LNCaP clone FGC (cell line): ENCODE data around the gene GIMAP8.

ENCODE experiments used
- DNase-seq: peaks from one replicate; pipeline ENCODE4 v3.0.0-alpha.2; 2011; ENCODE audit warnings: low read depth
- H3K4me3 ChIP-seq: 2 replicates; pipeline ENCODE4 v1.5.1; 2011; ENCODE audit warnings: mild to moderate bottlenecking, low read depth, low read length, control low read depth
- CTCF ChIP-seq: IDR thresholded peaks from 2 replicates; pipeline ENCODE4 v1.5.1; 2012; ENCODE audit warnings: mild to moderate bottlenecking; ENCODE audit not compliant: control insufficient read depth, insufficient read depth; ENCODE audit errors: extremely low read depth

The GIMAP8 gene

GRCh38 chr7:150431839-150432658 lies 18.4 kb upstream of the GIMAP8 start:
- no peak for DNase-seq
- no peak overlapping the region for H3K4me3 ChIP-seq
- TF ChIP-seq CTCF, result no peak

- no peak for TF ChIP-seq CTCF
- no peak for DNase-seq
- no peak overlapping the region for H3K4me3 ChIP-seq
These were observed 17.2 kb upstream of the GIMAP8 start for GRCh38 chr7:150432915-150433892.

- no peak for TF ChIP-seq CTCF
- no peak overlapping the region for H3K4me3 ChIP-seq
- no peak for DNase-seq
These were observed 16.2 kb upstream of the GIMAP8 start for GRCh38 chr7:150434240-150434639.

- no peak overlapping the region for H3K4me3 ChIP-seq
- no peak for DNase-seq
- TF ChIP-seq CTCF, result no peak
These were observed 15.4 kb upstream of the GIMAP8 start for GRCh38 chr7:150435047-150435389.

GRCh38 chr7:150435390-150436073 lies 14.9 kb upstream of the GIMAP8 start:
- no peak overlapping the region for H3K4me3 ChIP-seq
- TF ChIP-seq CTCF, result no peak
- no peak for DNase-seq

GRCh38 chr7:150439967-150440366 lies 10.5 kb upstream of the GIMAP8 start:
- no peak for DNase-seq
- TF ChIP-seq CTCF, result no peak
- no peak overlapping the region for H3K4me3 ChIP-seq
